HEK293 (cell line): Measurements from ENCODE around the gene OR52I2.

ENCODE experiments used
- CTCF ChIA-PET: fragments of 350-600 bp; formaldehyde crosslinking; extraction: SDS; loops from one replicate; lab custom pipeline; 2021; ENCODE audit warnings: antibody characterized with exemption; lab: Yijun Ruan, JAX
- POLR2A ChIA-PET: fragments of 300-600 bp; formaldehyde crosslinking; extraction: SDS; loops from one replicate; lab custom pipeline; 2020; ENCODE audit warnings: antibody characterized with exemption, inconsistent platforms; lab: Yijun Ruan, JAX
- H3K27ac ChIP-seq: fragments of 200-500 bp; sonication (Bioruptor generic); 2 replicates; pipeline ENCODE4 v1.5.1; 2014; ENCODE audit warnings: low read depth, low read length, control low read depth, inconsistent platforms; ENCODE audit errors: extremely low read depth
- H3K36me3 ChIP-seq, 2 experiments: fragments of 200-500 bp in 1 of 2; sonication (Bioruptor generic) in 1 of 2; 1 replicate in 1 of 2; 2 replicates in 1 of 2; pipeline ENCODE4 v1.5.1; 2014 to 2017; ENCODE audit warnings: inconsistent platforms in 2 of 2, low read length in 2 of 2; ENCODE audit not compliant: control insufficient read depth in 2 of 2, insufficient read depth in 1 of 2
- H3K4me1 ChIP-seq: fragments of 200-500 bp; sonication (Bioruptor generic); 2 replicates; pipeline ENCODE4 v1.5.1; 2014; ENCODE audit warnings: mild to moderate bottlenecking, low read length, inconsistent platforms; ENCODE audit not compliant: control insufficient read depth, insufficient read depth
- H3K4me3 ChIP-seq: 2 replicates; pipeline ENCODE4 v1.5.1; 2011; ENCODE audit warnings: low read depth, mild to moderate bottlenecking, control low read depth, low read length, moderate library complexity
- H3K9me3 ChIP-seq: fragments of 200-500 bp; sonication (Bioruptor generic); 2 replicates; pipeline ENCODE4 v1.5.1; 2014; ENCODE audit warnings: low read depth, low read length, inconsistent platforms; ENCODE audit not compliant: control insufficient read depth, insufficient read depth
- KLF9 ChIP-seq: fragments of 450-650 bp; formaldehyde crosslinking; IDR thresholded peaks from 2 replicates; pipeline ENCODE4 v1.5.1; 2016; ENCODE audit warnings: missing biosample characterization, missing genetic modification characterization, low read depth
- SP7 ChIP-seq: fragments of 450-650 bp; formaldehyde crosslinking; IDR thresholded peaks from 2 replicates; pipeline ENCODE4 v1.5.1; 2016; ENCODE audit warnings: missing biosample characterization, missing genetic modification characterization
- ZBTB1 ChIP-seq: fragments of 450-650 bp; formaldehyde crosslinking; IDR thresholded peaks from 2 replicates; pipeline ENCODE4 v1.5.1; 2016; ENCODE audit warnings: missing biosample characterization, missing genetic modification characterization
- ZFP41 ChIP-seq: fragments of 450-650 bp; formaldehyde crosslinking; IDR thresholded peaks from 2 replicates; pipeline ENCODE4 v1.5.1; 2016; ENCODE audit warnings: missing biosample characterization, missing genetic modification characterization, borderline replicate concordance
- ZNF155 ChIP-seq: fragments of 450-650 bp; formaldehyde crosslinking; IDR thresholded peaks from 2 replicates; pipeline ENCODE4 v1.5.1; 2016; ENCODE audit warnings: missing biosample characterization, missing genetic modification characterization
- ZNF157 ChIP-seq: fragments of 450-650 bp; formaldehyde crosslinking; IDR thresholded peaks from 2 replicates; pipeline ENCODE4 v1.5.1; 2016; ENCODE audit warnings: missing biosample characterization, missing genetic modification characterization
- ZNF2 ChIP-seq: fragments of 450-650 bp; formaldehyde crosslinking; IDR thresholded peaks from 2 replicates; pipeline ENCODE4 v1.5.1; 2016; ENCODE audit warnings: missing biosample characterization, missing genetic modification characterization
- ZNF214 ChIP-seq: fragments of 450-650 bp; formaldehyde crosslinking; IDR thresholded peaks from 2 replicates; pipeline ENCODE4 v1.5.1; 2017; ENCODE audit warnings: missing biosample characterization, mild to moderate bottlenecking, missing genetic modification characterization, borderline replicate concordance
- ZNF292 ChIP-seq: fragments of 450-650 bp; formaldehyde crosslinking; IDR thresholded peaks from 2 replicates; pipeline ENCODE4 v1.5.1; 2016; ENCODE audit warnings: low read depth, missing biosample characterization, missing genetic modification characterization, borderline replicate concordance
- ZNF366 ChIP-seq: fragments of 450-650 bp; formaldehyde crosslinking; conservative IDR thresholded peaks from 2 replicates; pipeline ENCODE4 v1.5.1; 2016; ENCODE audit warnings: missing biosample characterization, missing genetic modification characterization
- ZNF394 ChIP-seq: fragments of 450-650 bp; formaldehyde crosslinking; IDR thresholded peaks from 2 replicates; pipeline ENCODE4 v1.5.1; 2016; ENCODE audit warnings: missing biosample characterization, missing genetic modification characterization, mild to moderate bottlenecking, moderate library complexity, borderline replicate concordance
- ZNF404 ChIP-seq: fragments of 450-650 bp; formaldehyde crosslinking; IDR thresholded peaks from 2 replicates; pipeline ENCODE4 v1.5.1; 2017; ENCODE audit warnings: missing biosample characterization, missing genetic modification characterization
- ZNF501 ChIP-seq: fragments of 450-650 bp; formaldehyde crosslinking; IDR thresholded peaks from 2 replicates; pipeline ENCODE4 v1.5.1; 2016; ENCODE audit warnings: missing biosample characterization, missing genetic modification characterization
- ZNF521 ChIP-seq: fragments of 450-650 bp; formaldehyde crosslinking; IDR thresholded peaks from 2 replicates; pipeline ENCODE4 v1.5.1; 2017; ENCODE audit warnings: missing biosample characterization, mild to moderate bottlenecking, missing genetic modification characterization
- ZNF654 ChIP-seq: fragments of 450-650 bp; formaldehyde crosslinking; IDR thresholded peaks from 2 replicates; pipeline ENCODE4 v1.5.1; 2016; ENCODE audit warnings: low read depth, missing biosample characterization, missing genetic modification characterization
- ZNF660 ChIP-seq: fragments of 450-650 bp; IDR thresholded peaks from 2 replicates; pipeline ENCODE4 v1.5.1; 2018; ENCODE audit warnings: missing biosample characterization, mild to moderate bottlenecking, missing genetic modification characterization
- ZNF670 ChIP-seq: fragments of 450-650 bp; formaldehyde crosslinking; IDR thresholded peaks from 2 replicates; pipeline ENCODE4 v1.5.1; 2016; ENCODE audit warnings: missing biosample characterization, missing genetic modification characterization, low read depth
- ZNF791 ChIP-seq: fragments of 450-650 bp; formaldehyde crosslinking; IDR thresholded peaks from 2 replicates; pipeline ENCODE4 v1.5.1; 2016; ENCODE audit warnings: missing biosample characterization, missing genetic modification characterization
- ZSCAN30 ChIP-seq: fragments of 450-650 bp; IDR thresholded peaks from 2 replicates; pipeline ENCODE4 v1.5.1; 2018; ENCODE audit warnings: missing biosample characterization, mild to moderate bottlenecking, missing genetic modification characterization, moderate library complexity
- TF ChIP-seq, protein P1 (sequence below): fragments of 450-650 bp; formaldehyde crosslinking; IDR thresholded peaks from 2 replicates; pipeline ENCODE4 v1.5.1; 2016; ENCODE audit warnings: missing biosample characterization, missing genetic modification characterization
- TF ChIP-seq, protein P2 (sequence below): fragments of 450-650 bp; formaldehyde crosslinking; IDR thresholded peaks from 2 replicates; pipeline ENCODE4 v1.5.1; 2016; ENCODE audit warnings: missing biosample characterization, missing genetic modification characterization

The OR52I2 gene

DNA sequence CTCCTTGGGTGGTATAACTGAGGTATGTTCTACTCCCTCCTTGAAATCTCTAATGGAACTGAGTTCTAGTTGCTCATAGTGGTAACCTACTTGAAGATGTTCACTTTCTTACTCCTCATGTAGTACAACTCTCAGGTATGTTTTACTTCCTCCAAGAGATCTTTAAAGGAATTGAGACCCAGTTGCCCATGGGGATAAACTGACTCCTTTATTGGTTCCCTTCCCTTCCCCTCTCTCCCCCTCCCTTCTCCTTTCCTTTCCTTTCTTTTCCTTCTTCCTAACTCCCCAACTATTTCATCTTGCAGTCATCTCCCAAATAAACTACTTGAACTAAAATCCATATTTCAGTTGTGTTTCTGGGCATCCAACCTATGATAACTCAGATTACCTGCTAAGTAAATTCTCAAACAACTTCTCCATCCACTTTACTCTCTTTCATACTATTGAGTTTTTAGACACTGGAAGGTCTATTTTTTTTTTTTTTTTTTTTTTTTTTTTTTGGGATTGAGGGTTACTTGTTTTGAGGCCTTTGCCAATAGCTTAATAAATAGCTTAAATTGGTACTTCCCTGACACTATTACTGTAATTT is 34.4 kb downstream of the OR52I2 start:
- ChIA-PET CTCF (no interaction called here), POLR2A (no interaction called here)
- no peaks in the 10 kb centered on the region for H3K9me3 ChIP-seq
- no peak for TF ChIP-seq ZNF292 (tag by site-specific recombination)
- no peaks in the 10 kb centered on the region for H3K4me1 ChIP-seq
- H3K27ac ChIP-seq, result no peak overlapping the region
- H3K4me3 ChIP-seq, result no peak overlapping the region
- no peaks in the 10 kb centered on the region for H3K36me3 ChIP-seq

DNA sequence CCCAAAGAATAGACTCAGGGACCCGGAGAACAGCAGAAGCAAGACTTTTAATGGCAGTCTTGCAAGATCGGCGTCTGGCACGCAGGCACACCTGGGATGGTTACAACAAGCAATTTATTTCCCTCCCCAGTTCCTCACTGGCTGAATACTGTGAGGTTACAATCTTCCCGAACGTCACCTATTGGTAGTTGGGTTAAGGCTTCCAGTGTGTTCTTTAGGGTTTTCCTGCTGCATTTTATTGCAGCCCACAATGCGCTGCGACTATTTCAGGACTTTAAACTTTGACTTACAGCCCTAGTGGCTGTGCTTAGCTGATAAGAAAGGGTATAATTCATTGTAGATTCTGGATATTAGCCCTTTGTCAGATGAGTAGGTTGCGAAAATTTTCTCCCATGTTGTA is 38.0 kb downstream of the OR52I2 start:
- ChIA-PET CTCF (no interaction called here), POLR2A (no interaction called here)
- H3K4me3 ChIP-seq, result no peak overlapping the region
- no peaks in the 10 kb centered on the region for H3K36me3 ChIP-seq
- H3K4me1 ChIP-seq, result no peaks in the 10 kb centered on the region
- no peaks in the 10 kb centered on the region for H3K9me3 ChIP-seq
- H3K27ac ChIP-seq, result no peak overlapping the region
- TF ChIP-seq ZSCAN30 (no peak), ZNF157 (tag by site-specific recombination) (no peak), ZNF394 (tag by site-specific recombination) (no peak), SP7 (tag by site-specific recombination) (no peak), ZNF214 (no peak), ZNF791 (tag by site-specific recombination) (no peak), ZNF521 (tag by site-specific recombination) (no peak), ZBTB1 (no peak)

DNA sequence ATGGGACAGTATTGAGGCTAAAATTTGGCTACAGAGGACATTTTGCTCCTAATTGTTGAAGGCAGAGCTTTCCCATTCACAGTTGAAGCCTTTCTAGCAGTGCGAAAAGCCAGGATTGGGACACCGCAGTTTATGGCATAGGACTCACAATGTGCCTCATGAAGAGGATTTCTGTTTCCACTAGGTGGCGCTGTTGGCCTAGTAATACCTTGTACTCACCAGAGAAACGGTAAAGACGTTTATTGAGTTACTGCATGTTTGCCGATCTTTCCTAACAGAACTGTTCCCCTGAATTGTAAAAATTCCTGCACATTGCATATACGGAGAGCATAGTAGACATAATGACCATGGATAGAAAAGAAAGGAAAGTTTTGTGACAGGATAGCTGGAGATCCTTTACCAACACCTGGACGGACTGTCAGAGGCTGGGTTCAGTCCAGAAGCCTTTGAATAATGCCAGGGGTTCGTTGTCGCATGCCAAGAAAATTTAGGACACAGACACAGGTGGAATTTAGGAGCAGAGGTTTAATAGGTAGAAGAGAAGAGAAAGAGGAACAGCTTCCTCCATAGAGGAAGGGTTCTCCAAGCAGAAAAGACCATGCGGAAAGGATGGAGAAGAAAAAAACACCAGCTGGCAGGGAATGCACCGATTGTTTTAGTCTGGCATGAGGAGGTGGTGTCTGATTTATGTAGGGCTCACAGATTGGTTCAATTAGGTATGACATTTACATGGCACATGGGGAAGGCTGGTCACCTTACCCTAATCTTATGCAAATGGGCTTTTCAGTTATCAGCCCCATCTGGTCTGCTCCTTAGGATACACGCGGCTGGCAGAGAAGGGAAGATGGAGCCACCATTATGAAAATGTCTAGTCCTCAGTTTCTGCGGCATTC is 44.9 kb downstream of the OR52I2 start:
- H3K4me3 ChIP-seq, result no peak overlapping the region
- ChIA-PET CTCF (interaction anchor here (0.5 to 4.8 kb wide), 32 partner anchors 9 to 1723 kb away, joined by 3 to 42 read pairs (median 3); partner anchors contain the start of genes OR51D1, OR51F2, TRIM21 and TRIM68), POLR2A (interaction anchor here (1.4 kb wide), 1 partner anchor 19 kb away, joined by 4 read pairs; the partner anchor contains the start of gene TRIM68)
- no peaks in the 10 kb centered on the region for H3K36me3 ChIP-seq
- no peaks in the 10 kb centered on the region for H3K4me1 ChIP-seq
- TF ChIP-seq ZNF654 (tag by site-specific recombination), result peak; percentile 91
- no peak for TF ChIP-seq ZNF155 (tag by site-specific recombination)
- TF ChIP-seq ZNF660 (tag by site-specific recombination), result 0 out of 2 replicates have a peak, but pooled peaks have one; percentile 32
- TF ChIP-seq ZNF2 (tag by site-specific recombination), result peak; percentile 78
- TF ChIP-seq ZNF366 (tag by site-specific recombination), result no peak
- TF ChIP-seq, all 188 proteins: peak for 3
- Histone ChIP-seq H3K27ac (no peak overlapping the region), H3K9me3 (no peaks in the 10 kb centered on the region)

DNA sequence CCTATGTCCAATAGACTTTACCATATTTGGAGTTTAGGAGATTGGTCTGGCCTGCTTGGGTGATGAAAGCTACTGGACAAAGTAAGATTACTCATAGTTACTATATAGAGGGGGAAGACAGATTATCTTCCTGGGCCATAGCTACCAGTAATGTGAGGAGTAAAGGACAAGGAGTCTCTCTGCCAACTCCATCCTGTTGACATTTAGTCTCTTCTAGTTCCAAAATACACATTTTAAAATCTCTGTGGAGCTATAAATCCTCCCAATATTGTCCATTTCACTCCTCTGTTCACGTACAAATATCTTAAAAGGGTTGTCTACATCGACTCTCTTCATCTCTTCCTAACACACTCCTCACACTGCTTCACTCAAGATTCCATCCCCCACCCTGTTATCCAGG is 54.6 kb downstream of the OR52I2 start:
- H3K9me3 ChIP-seq, result no peaks in the 10 kb centered on the region
- POLR2A ChIA-PET, result no interaction called here
- H3K4me3 ChIP-seq, result no peak overlapping the region
- no peaks in the 10 kb centered on the region for H3K4me1 ChIP-seq
- H3K36me3 ChIP-seq, result no peaks in the 10 kb centered on the region
- CTCF ChIA-PET, result interaction anchor here (0.6 to 4.3 kb wide), 27 partner anchors 9 to 1226 kb away, joined by 3 to 42 read pairs (median 4); no protein-coding TSS in a partner anchor
- H3K27ac ChIP-seq, result no peak overlapping the region
- TF ChIP-seq, protein P1, sequence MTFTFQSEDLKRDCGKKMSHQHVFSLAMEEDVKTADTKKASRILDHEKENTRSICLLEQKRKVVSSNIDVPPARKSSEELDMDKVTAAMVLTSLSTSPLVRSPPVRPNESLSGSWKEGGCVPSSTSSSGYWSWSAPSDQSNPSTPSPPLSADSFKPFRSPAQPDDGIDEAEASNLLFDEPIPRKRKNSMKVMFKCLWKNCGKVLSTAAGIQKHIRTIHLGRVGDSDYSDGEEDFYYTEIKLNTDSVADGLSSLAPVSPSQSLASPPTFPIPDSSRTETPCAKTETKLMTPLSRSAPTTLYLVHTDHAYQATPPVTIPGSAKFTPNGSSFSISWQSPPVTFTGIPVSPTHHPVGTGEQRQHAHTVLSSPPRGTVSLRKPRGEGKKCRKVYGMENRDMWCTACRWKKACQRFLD (tag by site-specific recombination), result no peak
- no peak for TF ChIP-seq ZNF404
- no peak for TF ChIP-seq ZFP41
- TF ChIP-seq, protein P2, sequence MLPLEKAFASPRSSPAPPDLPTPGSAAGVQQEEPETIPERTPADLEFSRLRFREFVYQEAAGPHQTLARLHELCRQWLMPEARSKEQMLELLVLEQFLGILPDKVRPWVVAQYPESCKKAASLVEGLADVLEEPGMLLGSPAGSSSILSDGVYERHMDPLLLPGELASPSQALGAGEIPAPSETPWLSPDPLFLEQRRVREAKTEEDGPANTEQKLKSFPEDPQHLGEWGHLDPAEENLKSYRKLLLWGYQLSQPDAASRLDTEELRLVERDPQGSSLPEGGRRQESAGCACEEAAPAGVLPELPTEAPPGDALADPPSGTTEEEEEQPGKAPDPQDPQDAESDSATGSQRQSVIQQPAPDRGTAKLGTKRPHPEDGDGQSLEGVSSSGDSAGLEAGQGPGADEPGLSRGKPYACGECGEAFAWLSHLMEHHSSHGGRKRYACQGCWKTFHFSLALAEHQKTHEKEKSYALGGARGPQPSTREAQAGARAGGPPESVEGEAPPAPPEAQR (tag by site-specific recombination), result no peak
- TF ChIP-seq KLF9 (tag by site-specific recombination), result no peak
- no peak for TF ChIP-seq ZNF670 (tag by site-specific recombination)
- no peak for TF ChIP-seq ZNF501 (tag by site-specific recombination)
